Stimulated activated CD8-positive, alpha-beta memory T cell treated with anti-CD3 and anti-CD28 coated beads, Interleukin-12 subunit alpha, Interleukin-12 subunit beta, amount 100 ng/mL, for 4 hours (primary cell): ENCODE measurements around the gene DIDO1.

Source experiments
- DNase-seq: peaks from one replicate; pipeline ENCODE4 v3.0.0-alpha.2; 2020; ENCODE audit warnings: low read depth

Gene DIDO1

GRCh38 chr20:62834967-62835730 is 91.2 kb downstream of the DIDO1 start:
- no peak for DNase-seq

- no peak for DNase-seq
Observed at GRCh38 chr20:62832951-62833391, 93.3 kb downstream of the DIDO1 start.

- no peak for DNase-seq
Observed at GRCh38 chr20:62832212-62832922, 93.9 kb downstream of the DIDO1 start.

- DNase-seq: no peak
Observed at GRCh38 chr20:62831854-62832211, 94.5 kb downstream of the DIDO1 start.

DNA sequence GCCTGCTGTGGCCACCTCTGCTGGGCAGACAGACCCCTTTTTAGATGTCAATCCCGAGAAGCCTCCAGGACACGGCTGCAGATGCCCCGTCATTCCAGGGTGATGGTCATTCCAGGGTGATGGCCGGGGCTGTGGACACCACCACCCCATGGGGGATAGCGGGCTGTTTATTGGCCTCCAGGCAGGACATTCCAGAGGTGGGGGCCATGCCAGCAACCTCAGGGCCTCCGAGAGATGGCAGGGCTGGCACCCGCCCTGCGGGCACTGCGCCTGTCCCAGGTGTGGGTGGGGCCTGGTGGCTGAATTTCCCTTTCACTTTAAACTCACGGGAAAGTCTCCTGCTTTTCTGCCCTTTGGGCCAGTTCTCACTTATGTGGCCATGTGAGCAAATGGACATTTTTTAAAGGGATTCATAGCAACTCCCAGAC is 94.9 kb downstream of the DIDO1 start:
- no peak for DNase-seq

GRCh38 chr20:62830821-62831220 is 95.5 kb downstream of the DIDO1 start:
- DNase-seq: no peak

GRCh38 chr20:62830251-62830650 is 96.1 kb downstream of the DIDO1 start:
- DNase-seq: no peak

GRCh38 chr20:62829231-62830230 is 96.8 kb downstream of the DIDO1 start:
- no peak for DNase-seq

GRCh38 chr20:62828511-62829230 is 97.6 kb downstream of the DIDO1 start:
- DNase-seq: no peak

DNA sequence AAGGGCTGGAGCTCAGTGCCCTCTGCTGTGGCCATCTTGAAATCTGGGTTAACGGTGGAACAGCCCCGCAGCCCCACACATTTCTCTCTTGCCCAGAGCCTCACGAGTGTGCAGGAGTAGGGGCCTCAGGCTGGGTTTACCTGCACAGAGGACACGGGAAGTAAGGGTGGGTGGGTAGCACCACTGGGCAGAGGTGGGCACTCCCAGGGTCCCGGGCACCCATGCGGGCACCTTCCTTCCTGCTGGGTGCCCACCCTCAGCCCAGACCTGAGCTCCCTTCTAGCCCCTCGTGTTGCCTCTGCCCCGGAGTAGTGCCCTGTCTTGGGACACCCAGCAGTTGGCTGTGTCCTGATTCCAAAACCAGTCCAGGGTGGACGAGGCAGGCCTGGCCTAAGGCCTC is 98.3 kb downstream of the DIDO1 start:
- DNase-seq: no peak
